NCI-H345 (cell line): ENCODE results near the gene NCLN.
"Not testable (repeated sequence)": the region's sequence is repeated elsewhere in the genome, so short reads cannot be mapped to it uniquely, and the experiment has no call there.

Experiments used
- DNase-seq: peaks from one replicate; lab custom pipeline; 2025; lab: John Stamatoyannopoulos, UW

NCLN gene, protein sequence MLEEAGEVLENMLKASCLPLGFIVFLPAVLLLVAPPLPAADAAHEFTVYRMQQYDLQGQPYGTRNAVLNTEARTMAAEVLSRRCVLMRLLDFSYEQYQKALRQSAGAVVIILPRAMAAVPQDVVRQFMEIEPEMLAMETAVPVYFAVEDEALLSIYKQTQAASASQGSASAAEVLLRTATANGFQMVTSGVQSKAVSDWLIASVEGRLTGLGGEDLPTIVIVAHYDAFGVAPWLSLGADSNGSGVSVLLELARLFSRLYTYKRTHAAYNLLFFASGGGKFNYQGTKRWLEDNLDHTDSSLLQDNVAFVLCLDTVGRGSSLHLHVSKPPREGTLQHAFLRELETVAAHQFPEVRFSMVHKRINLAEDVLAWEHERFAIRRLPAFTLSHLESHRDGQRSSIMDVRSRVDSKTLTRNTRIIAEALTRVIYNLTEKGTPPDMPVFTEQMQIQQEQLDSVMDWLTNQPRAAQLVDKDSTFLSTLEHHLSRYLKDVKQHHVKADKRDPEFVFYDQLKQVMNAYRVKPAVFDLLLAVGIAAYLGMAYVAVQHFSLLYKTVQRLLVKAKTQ

GRCh38 chr19:3185461-3186159 lies at the start of gene NCLN:
NCLN (plus strand) TSS chr19:3185930; CDS start chr19:3186031, 101 bp downstream.
- peak; percentile 94 for DNase-seq

DNA sequence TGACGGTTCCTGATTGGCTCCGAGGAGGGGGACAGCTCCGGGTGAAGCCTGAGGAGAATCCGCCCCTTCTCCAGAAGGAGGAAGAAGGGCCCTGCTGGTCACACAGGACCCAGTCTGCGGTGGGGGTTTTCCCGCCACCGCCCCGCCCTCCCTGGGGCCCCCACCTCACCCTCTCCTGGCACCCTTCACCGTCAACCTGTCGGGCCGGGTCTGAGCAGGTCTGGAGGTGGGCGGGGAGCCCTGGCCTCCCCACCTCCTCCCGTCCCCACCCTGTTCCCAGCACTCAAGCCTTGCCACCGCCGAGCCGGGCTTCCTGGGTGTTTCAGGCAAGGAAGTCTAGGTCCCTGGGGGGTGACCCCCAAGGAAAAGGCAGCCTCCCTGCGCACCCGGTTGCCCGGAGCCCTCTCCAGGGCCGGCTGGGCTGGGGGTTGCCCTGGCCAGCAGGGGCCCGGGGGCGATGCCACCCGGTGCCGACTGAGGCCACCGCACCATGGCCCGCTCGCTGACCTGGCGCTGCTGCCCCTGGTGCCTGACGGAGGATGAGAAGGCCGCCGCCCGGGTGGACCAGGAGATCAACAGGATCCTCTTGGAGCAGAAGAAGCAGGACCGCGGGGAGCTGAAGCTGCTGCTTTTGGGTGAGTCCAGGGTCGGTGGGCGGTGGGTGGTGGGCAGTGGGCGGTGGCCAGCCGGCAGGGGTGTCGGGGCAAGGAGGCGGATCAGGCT lies 49.6 kb upstream of the NCLN start, which contains the start of gene GNA15:
Gene GNA15, plus strand, starts transcription at position 73 of the 723 bp plus-strand sequence. Its CDS starts 418 bp downstream, at position 491.
- no peak for DNase-seq

GRCh38 chr19:3136684-3137055 lies 49.1 kb upstream of the NCLN start:
- DNase-seq = no peak

DNA sequence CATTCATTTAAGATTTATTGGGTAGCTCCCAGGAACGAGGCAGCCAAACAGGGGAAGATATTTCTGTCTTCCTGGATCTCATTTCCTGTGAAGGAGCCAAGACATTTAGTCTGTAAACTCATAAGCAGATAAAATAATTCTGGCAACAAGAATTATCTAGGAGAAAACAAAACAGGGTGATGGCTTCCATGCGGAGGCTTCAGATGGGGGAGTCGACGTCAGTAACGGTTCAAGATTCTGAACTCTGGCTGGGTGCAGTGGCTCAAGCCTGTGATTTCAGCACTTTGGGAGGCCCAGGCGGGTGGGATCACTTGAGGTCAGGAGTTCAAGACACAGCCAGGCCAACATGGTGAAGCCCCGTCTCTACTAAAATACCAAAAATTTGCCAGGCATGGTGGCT lies 48.6 kb upstream of the NCLN start:
- DNase-seq = no peak

DNA sequence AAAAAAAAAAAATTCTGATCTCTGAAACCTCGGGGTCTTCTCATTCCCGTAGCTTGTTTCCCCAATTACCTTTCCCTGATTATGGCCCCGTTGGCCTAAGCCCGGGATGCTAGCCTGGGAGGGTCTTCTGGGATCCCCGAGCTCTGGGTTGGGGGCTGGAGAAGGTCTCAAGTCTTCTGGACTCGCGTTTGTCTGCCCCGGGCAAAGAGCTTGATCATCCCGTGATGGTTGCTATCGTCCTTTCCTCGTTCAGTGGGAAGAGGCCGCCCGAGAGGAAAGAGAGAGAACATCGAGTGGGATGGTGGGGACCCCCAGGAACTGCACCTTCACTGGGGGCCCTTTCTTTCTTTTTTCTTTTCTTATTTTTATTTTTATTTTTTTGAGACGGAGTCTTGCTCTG lies 47.5 kb upstream of the NCLN start:
- no peak for DNase-seq

DNA sequence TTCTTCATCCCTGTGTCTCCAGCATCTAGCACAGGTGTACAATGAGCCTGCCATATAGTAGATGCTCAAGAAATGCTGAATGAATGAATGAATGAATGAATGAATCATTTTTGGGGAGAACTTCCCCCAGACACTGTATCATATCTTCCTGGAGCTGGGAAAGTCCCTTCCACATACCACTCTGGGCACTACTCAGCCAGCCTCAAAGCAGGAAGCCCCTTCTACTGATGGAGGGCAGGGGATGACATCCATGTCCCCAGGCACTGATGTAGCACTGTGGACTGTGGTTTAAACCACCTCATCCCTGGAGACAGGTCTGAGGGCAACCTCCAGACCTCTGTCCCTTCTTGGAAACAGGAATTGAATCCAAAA lies 45.1 kb upstream of the NCLN start:
- no peak for DNase-seq

- DNase-seq = no peak
Measured at GRCh38 chr19:3142292-3142670, 43.4 kb upstream of the NCLN start.

GRCh38 chr19:3142781-3143337 lies 42.9 kb upstream of the NCLN start:
- no peak for DNase-seq

- no peak for DNase-seq
Measured at GRCh38 chr19:3145909-3146676, 39.6 kb upstream of the NCLN start.

DNA sequence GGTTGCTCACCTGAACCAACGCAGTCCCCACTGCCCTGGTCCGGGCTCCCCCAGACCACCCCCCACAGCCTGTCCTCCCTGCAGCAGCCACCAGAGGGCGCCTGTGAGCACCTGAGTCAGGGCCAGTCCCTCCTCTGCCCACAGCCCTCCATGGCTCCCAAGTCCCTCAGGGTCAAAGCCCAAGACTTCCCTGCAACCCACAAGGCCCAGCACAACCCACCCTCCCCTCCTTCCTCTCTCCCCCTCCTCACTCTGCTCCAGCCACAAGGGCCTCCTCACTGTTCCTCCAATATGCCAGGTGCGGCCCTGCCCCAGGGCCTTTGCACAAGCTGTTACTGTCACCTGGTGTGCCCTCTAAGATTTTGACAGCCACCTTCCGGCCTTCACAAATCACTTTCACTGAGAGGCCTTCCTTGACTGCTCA lies 39.0 kb upstream of the NCLN start:
- DNase-seq = no peak

DNA sequence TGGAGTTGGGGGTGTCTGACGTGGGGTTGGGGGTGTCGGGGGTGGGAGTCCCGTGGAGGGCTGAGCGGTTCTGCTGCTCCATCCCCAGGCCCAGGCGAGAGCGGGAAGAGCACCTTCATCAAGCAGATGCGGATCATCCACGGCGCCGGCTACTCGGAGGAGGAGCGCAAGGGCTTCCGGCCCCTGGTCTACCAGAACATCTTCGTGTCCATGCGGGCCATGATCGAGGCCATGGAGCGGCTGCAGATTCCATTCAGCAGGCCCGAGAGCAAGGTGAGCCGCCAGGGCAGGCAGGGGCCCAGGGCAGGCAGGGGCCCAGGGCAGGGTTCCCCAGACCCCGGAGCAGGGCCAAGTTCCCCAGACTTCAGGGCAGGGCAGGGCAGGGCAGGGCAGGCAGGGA lies 37.2 kb upstream of the NCLN start:
- no peak for DNase-seq

DNA sequence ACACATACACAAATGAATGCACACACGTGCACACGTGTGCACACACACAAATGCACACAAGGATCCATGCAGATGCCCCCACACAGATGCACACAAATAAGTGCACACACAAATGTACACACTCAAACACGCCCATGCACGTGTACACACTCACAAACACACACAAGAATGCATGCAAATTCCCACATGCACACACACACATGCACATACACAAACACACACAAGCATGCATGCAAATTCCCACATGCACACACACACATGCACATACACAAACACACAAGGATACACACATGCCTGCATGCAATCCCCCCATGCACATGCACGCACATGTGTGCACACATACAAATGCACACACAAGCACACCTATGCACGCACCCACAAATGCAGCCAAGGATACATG lies 36.6 kb upstream of the NCLN start:
- no peak for DNase-seq

DNA sequence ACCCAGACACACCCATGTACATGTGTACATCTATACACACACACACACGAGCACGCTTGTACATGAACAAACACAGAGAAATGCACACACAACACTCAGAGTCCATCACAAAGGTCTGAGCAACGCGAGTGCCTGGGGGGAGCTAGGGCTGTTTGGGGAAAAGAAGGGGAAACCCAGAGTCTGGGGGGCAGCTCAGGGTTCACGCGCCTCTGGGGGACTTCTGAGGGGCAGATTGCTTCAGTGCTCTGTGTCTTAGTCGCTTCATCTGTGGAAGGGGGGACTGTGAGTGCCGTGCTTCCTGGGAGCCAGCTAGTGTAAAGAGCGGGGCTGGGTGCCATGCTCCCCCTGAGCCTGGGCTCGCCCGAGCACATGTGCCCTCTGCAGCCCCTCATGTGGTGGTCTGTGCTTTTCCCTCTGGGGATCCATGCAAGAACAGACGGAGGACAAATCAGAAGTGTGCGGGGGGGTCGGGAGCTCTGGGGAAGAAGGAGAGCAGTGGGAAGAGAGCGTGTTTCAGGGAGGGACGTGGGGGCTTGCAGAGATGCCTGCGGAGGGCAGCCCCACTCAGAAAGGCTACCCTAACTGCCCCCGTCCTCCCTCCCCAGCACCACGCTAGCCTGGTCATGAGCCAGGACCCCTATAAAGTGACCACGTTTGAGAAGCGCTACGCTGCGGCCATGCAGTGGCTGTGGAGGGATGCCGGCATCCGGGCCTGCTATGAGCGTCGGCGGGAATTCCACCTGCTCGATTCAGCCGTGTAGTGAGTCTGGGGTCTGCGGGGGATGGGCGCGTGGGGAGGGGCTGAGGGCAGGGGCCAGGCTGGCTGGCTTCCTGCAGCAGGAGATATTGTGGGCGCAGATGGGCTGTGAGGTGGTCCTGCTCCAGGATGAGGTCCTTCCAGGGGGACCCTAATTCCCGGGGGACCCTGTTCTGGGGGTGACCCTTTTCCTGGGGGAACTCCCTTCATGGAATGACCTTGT lies 35.9 kb upstream of the NCLN start:
- DNase-seq = no peak

- no peak for DNase-seq
Measured at GRCh38 chr19:3150739-3151329, 34.9 kb upstream of the NCLN start.

DNA sequence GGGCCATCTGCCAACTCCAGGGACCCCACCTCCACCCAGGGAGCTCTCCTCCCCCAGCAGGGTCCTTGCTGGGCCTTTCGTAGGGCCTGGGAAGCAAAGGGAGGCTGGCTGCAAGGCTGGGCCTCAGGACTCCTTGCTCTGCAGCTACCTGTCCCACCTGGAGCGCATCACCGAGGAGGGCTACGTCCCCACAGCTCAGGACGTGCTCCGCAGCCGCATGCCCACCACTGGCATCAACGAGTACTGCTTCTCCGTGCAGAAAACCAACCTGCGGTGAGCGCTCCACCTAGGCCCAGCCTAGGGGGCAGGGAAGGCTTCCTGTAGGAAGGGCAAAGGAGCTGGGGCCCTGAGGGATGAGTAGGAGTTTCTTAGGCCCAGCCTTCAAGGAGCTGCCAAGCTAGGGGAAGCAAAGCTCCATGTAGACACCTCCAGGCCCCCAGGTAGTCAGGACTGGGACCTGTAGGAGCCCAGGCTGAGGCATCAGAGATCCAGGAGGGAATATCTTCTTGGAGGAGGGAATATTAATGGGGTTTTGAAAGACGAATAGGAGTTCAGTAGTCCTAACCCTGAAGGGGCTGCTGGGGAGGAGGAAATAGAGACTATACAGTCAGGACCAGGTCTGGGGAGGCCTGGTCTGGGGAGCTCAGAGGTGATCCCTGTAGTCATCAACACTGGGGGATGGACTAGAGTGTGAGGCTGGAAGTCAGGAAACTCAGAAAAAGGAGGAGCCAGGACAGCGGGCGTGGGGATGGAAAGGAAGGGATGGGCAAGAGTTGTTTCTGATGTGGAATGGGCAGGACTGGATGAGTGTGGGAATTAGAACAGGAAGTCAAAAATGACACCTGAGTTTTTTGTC lies 33.9 kb upstream of the NCLN start:
- DNase-seq = no peak

DNA sequence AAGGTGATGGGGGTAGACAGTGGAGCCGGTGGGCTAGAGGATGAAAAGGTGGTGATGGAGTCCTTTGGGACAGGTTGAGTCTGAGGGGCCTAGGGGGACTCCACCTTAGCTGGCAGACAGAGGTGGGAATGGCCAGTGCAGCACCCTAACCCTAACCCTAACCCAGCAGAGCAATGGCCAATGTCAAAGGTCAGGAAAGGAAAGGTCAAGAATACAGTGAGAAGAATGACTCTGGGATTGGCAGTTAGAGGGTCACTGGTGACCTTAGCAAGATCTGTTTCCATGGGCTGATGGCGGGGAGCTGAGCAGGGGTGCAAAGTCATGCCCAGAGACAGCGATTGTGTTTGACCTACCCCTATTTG lies 33.3 kb upstream of the NCLN start:
- DNase-seq = no peak

DNA sequence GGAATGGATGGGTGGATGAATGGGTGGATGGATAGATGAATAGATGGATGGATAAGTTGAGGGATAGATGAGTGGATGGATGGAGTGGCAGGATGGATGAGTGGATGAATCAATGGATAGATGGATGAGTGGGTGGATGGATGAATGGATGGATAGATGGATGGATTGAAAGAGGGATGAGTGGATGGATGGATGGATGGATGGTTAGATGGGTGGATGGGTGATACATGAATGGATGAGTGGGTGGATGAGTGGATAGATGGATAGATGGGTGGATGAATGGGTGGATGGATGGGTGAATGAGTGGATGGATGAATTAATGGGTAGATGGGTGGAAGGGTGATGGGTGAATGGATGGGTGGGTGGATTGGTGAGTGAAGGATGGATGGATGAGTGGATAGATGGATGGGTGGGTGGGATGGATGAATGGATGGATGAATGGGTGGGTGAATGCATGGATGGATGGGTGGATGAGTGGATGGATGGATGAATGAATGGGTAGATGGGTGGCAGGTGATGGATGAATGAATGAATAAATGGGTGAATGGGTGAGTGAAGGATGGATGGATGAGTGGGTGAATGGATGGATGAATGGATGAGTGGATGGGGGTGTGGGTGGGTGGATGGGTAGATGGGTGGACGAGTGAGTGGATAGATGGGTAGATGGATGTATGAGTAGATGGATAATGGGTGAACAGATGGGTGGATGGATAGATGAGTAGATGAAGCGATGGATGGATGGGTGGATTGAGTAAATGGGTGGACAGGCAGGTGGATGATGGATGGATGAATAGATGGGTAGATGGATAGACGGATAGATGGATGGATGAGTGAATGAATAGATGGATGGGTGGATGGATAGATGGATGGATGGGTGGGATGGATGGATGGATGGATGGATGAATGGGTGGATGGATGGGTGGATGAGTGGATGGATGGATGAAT lies 32.2 kb upstream of the NCLN start:
- DNase-seq = no peak

DNA sequence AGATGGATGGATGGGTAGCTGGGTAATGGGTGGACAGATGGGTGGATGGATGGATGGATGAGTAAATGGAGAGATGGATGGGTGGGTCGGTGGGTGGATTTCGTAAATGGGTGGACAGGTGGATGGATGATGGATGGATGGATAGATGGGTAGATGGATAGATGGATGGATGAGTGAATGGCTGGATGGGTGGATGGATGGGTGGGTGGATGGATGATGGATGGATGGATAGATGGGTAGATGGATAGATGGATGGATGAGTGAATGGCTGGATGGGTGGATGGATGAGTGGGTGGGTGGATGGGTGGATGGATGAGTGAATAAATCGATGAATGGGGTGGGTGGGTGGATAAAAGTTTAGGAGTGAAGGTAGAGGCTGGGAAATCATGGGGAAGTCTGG lies 31.3 kb upstream of the NCLN start:
- not testable (repeated sequence) for DNase-seq
